ENCODE data around the gene ARHGAP32.

Gene ARHGAP32

DNA sequence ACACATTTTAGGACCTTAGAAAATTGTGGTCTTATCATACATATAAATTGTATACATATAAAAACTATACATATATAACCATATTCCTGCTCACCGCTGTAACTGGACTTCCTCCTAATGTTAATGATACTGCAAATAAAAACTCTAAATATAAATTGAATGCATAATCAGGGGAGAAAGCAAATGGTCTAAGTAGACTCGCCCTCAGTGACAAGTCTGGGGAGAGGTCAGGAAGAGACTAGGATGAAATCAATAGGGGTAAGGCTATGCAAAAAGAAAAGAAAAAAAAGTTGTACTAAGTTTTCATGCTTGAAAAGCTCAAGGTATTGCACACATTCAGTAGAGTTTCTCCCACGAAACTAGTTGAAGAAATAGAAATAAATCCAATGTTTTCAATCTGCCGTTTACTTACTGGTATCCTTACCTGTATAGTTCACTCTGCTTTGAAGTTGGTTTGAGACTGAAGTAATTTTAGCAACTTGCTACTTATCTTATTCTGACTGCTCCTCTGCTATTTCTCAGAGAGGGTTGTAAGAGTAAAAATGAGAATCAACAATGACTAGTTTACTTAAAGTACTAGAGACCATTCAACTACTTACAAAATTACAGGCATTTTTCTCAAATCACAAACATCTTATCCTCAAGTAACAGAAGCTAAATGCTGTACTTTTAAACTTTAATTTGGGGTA lies 12.2 kb upstream of the ARHGAP32 start:
- Histone ChIP-seq H3K9ac (no peak overlapping the region), H3K27ac (no peak overlapping the region), H3K79me2 (ENCODE audit: insufficient read depth, low read depth) (no peaks in the 10 kb centered on the region), H3K4me3 (IDR thresholded peaks at IDR 0.05; ENCODE audit: insufficient read depth, low read depth, low read length) (no peak overlapping the region), H3K27me3 (ENCODE audit: insufficient read depth, low read depth) (no peaks in the 10 kb centered on the region), H4K20me1 (ENCODE audit: insufficient read depth) (no peaks in the 10 kb centered on the region), H2AFZ (ENCODE audit: low read depth) (no peak overlapping the region), H3K4me2 (no peak overlapping the region), H3K4me1 (ENCODE audit: low read depth, poor library complexity, severe bottlenecking) (no peaks in the 10 kb centered on the region), H3K36me3 (ENCODE audit: insufficient read depth) (no peaks in the 10 kb centered on the region)
- TF ChIP-seq, protein P1, sequence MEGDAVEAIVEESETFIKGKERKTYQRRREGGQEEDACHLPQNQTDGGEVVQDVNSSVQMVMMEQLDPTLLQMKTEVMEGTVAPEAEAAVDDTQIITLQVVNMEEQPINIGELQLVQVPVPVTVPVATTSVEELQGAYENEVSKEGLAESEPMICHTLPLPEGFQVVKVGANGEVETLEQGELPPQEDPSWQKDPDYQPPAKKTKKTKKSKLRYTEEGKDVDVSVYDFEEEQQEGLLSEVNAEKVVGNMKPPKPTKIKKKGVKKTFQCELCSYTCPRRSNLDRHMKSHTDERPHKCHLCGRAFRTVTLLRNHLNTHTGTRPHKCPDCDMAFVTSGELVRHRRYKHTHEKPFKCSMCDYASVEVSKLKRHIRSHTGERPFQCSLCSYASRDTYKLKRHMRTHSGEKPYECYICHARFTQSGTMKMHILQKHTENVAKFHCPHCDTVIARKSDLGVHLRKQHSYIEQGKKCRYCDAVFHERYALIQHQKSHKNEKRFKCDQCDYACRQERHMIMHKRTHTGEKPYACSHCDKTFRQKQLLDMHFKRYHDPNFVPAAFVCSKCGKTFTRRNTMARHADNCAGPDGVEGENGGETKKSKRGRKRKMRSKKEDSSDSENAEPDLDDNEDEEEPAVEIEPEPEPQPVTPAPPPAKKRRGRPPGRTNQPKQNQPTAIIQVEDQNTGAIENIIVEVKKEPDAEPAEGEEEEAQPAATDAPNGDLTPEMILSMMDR (conservative IDR thresholded peaks at IDR 0.05; ENCODE audit: low read depth, low read length), result no peak

DNA sequence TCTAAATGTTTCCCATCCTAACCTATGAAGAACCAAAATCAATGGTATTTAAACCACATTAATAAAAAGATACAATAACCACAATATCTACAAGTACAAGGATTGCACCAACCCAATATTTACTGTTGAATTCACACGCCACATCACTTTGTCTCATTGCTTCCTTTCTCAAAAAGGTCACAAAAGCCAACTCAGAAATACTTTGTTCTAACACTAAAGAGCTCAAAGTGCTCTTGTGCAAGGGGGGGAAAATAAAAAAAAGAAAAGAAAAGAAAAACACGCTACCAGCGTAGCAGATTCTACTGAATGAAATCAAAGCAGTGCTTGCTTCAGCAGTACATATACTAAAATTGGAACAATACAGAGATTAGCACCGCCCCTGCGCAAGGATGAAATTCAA lies 10.5 kb upstream of the ARHGAP32 start:
- Histone ChIP-seq H2AFZ (ENCODE audit: low read depth) (no peak overlapping the region), H3K9ac (no peak overlapping the region), H3K4me3 (IDR thresholded peaks at IDR 0.05; ENCODE audit: insufficient read depth, low read depth, low read length) (no peak overlapping the region), H3K4me2 (no peak overlapping the region), H3K79me2 (ENCODE audit: insufficient read depth, low read depth) (no peaks in the 10 kb centered on the region), H3K27ac (no peak overlapping the region), H3K36me3 (ENCODE audit: insufficient read depth) (no peaks in the 10 kb centered on the region), H3K27me3 (ENCODE audit: insufficient read depth, low read depth) (no peaks in the 10 kb centered on the region), H4K20me1 (ENCODE audit: insufficient read depth) (no peaks in the 10 kb centered on the region), H3K4me1 (ENCODE audit: low read depth, poor library complexity, severe bottlenecking) (no peaks in the 10 kb centered on the region)
- TF ChIP-seq, protein P1 (conservative IDR thresholded peaks at IDR 0.05; ENCODE audit: low read depth, low read length), result no peak

DNA sequence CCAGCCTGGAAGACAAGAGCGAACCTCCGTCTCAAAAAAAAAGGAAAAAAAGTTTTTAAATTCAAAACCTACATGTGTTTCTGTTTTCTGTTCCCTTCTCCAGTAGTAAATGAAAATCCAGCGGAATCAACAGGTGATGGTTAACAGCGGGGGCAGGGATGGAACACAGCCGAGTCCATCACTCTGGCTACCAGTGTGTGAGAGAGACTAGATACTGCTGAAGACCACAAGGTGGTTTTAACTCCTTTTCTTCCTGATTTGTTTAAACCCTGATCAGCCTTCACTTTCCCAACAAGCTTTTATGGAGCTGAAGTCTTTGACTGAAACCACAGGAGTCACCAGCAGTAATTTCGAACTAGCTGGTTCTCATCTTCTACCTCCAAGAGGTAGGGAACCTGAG lies 3.6 kb upstream of the ARHGAP32 start:
- TF ChIP-seq, protein P1 (conservative IDR thresholded peaks at IDR 0.05; ENCODE audit: low read depth, low read length), result no peak
- H3K27ac ChIP-seq, result no peak overlapping the region
- no peaks in the 10 kb centered on the region for H3K36me3 ChIP-seq (ENCODE audit: insufficient read depth)

DNA sequence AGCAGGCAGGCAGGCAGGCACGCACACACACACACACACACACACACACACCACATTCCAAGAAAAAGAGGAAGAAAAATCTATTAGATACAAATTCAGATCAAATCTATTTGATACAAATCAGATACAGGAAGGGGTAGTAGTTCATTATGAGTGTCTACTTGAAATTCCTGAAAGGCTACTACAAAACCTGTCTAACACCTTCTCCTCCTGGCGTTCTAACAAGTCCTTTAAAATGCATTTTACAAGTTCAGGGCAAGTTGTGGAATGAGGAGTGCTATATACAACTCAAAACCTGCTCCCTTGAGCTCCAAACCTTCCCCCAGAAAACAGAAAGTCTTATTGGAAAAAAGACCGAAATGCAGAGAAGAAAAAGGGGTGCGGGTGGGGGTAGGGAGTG lies 476 bp downstream of the ARHGAP32 start:
- Histone ChIP-seq H3K27ac (no peak overlapping the region), H3K4me2 (no peak overlapping the region), H3K4me3 (IDR thresholded peaks at IDR 0.05; ENCODE audit: insufficient read depth, low read depth, low read length) (no peak overlapping the region), H3K27me3 (ENCODE audit: insufficient read depth, low read depth) (no peaks in the 10 kb centered on the region), H2AFZ (ENCODE audit: low read depth) (no peak overlapping the region), H3K4me1 (ENCODE audit: low read depth, poor library complexity, severe bottlenecking) (no peaks in the 10 kb centered on the region), H3K36me3 (ENCODE audit: insufficient read depth) (no peaks in the 10 kb centered on the region), H3K9ac (no peak overlapping the region), H3K79me2 (ENCODE audit: insufficient read depth, low read depth) (no peaks in the 10 kb centered on the region), H4K20me1 (ENCODE audit: insufficient read depth) (no peaks in the 10 kb centered on the region)
- TF ChIP-seq, protein P1 (conservative IDR thresholded peaks at IDR 0.05; ENCODE audit: low read depth, low read length), result no peak

More for the DNA sequence above, 3.6 kb upstream of the ARHGAP32 start:
- H3K4me1 ChIP-seq (ENCODE audit: low read depth, poor library complexity, severe bottlenecking), result no peaks in the 10 kb centered on the region
- no peak overlapping the region for H3K9ac ChIP-seq
- H4K20me1 ChIP-seq (ENCODE audit: insufficient read depth), result no peaks in the 10 kb centered on the region
- H3K79me2 ChIP-seq (ENCODE audit: insufficient read depth, low read depth), result no peaks in the 10 kb centered on the region
- no peak overlapping the region for H3K4me3 ChIP-seq (IDR thresholded peaks at IDR 0.05; ENCODE audit: insufficient read depth, low read depth, low read length)
- H3K4me2 ChIP-seq, result no peak overlapping the region
- H2AFZ ChIP-seq (ENCODE audit: low read depth), result no peak overlapping the region
- no peaks in the 10 kb centered on the region for H3K27me3 ChIP-seq (ENCODE audit: insufficient read depth, low read depth)

Measured in KMS-11 (cell line).